Transverse colon (tissue), 3 donors: Measurements from ENCODE around the gene PRKCZ.

Experiments used
- EP300 ChIP-seq: sonication (generic); formaldehyde crosslinking; IDR thresholded peaks from one replicate; pipeline ENCODE4 v1.6.1; 2017; ENCODE audit warnings: antibody characterized with exemption, low read depth
- TF ChIP-seq, protein P1 (sequence below), 5 experiments: fragments of 200-600 bp in 3 of 5; fragments of 450-650 bp in 2 of 5; sonication (generic) in 3 of 5; IDR thresholded peaks; 1 replicate in 2 of 5; 2 replicates in 3 of 5; pipeline ENCODE4 v1.5.1; 2016 to 2017; ENCODE audit warnings: antibody characterized with exemption in 5 of 5, inconsistent platforms in 3 of 5, mild to moderate bottlenecking in 2 of 5, moderate library complexity in 1 of 5

GRCh38 chr1:2146836-2147517, 96.8 kb downstream of the PRKCZ start:
- TF ChIP-seq, protein P1, sequence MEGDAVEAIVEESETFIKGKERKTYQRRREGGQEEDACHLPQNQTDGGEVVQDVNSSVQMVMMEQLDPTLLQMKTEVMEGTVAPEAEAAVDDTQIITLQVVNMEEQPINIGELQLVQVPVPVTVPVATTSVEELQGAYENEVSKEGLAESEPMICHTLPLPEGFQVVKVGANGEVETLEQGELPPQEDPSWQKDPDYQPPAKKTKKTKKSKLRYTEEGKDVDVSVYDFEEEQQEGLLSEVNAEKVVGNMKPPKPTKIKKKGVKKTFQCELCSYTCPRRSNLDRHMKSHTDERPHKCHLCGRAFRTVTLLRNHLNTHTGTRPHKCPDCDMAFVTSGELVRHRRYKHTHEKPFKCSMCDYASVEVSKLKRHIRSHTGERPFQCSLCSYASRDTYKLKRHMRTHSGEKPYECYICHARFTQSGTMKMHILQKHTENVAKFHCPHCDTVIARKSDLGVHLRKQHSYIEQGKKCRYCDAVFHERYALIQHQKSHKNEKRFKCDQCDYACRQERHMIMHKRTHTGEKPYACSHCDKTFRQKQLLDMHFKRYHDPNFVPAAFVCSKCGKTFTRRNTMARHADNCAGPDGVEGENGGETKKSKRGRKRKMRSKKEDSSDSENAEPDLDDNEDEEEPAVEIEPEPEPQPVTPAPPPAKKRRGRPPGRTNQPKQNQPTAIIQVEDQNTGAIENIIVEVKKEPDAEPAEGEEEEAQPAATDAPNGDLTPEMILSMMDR (IDR thresholded peaks at IDR 0.05): no peak
- TF ChIP-seq EP300: no peak
